ENCODE measurements around the gene CATSPERB.
"Not testable (repeated sequence)": the region's sequence is repeated elsewhere in the genome, so short reads cannot be mapped to it uniquely, and the experiment has no call there.

The CATSPERB gene

DNA sequence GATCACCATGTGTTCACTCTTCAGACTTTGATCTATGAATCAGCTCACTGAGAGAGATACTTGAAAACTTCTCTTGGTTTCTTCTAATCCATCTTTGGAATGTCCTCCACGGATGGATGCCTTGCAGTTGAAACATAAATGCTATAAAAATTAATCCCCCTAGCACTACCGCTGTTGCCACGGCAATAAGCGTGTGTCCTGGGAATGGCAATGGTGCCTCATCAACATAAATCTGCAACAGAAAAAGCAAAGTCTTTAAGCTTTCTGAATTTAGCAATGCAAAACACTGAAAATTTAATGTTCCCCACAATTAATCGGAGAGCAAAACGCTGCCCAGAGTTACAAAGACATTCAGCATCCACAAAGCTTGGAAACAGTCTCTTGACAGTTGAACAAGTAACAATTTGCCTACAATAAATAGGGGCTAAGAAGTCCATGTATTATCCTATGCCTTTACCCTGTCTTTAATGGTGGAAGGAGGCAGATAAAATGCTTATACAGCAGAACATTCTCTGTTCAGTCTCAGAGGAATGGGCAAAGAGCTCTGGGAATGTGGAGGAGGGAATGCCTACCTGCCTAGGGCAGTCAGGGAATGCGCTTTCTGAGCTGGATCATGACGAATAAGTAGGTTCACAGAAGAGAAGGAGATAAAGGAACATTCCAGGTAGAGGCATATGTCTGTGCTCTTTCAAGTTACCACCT lies 150.9 kb downstream of the CATSPERB start:
- no peak for DNase-seq (ENCODE audit: low read depth in 2 of 3, low spot score in 1 of 3)

- DNase-seq (ENCODE audit: low read depth in 2 of 3, low spot score in 1 of 3) = no peak
These were observed 154.2 kb downstream of the CATSPERB start for GRCh38 chr14:91577632-91578233.

GRCh38 chr14:91575469-91576208 lies 156.2 kb downstream of the CATSPERB start:
- DNase-seq (ENCODE audit: low read depth in 2 of 3, low spot score in 1 of 3) = no peak

DNA sequence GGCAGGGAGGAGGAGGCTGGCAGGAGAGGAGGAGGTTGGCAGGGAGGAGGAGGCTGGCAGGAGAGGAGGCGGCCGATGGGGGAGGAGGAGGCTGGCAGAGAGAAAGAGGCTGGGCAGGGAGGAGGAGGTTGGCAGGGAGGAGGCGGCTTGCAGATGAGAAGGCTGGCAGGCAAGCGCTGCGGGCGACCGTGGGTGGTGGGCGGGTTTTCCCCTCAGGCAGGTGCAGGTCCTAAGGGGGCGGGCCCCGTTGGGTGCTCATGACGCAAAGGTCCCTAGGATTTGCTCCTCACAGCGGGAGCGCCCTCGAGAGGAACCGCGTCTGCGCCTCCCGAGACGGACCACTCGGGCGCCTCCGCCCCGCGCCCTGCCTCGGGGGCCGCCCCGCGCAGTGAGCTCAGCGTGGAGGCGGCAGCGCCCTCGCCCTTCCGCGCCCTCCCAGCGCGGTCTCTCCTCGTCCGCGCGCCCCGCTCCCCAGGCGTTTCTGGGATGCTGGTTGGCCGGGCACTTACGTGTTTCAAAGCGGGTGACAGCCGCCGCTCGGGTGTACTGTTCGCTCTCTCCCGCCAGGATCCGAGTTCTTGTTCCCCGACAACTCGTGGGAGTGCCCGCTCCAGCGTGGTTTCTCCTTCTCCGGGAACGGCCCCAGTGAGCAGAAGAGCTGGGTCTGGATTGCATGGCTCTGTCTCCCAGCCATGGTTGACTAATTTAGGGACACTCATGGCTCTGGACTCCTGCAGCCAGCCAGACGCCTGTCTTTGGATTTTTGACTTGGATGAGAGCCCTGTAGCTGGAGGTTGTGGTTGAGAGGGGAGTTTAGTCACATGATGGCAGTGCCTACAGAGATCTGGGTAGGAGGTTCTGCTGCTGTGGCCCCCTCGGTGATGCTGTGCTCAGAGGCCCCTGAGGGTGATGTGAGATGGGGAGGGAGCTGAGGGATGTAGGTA lies 157.7 kb downstream of the CATSPERB start:
- DNase-seq (ENCODE audit: low read depth in 2 of 3, low spot score in 1 of 3) = peak; percentile 80 to 86 (median 86)

GRCh38 chr14:91573528-91573893 lies 158.4 kb downstream of the CATSPERB start:
- no peak for DNase-seq (ENCODE audit: low read depth in 2 of 3, low spot score in 1 of 3)

GRCh38 chr14:91570021-91570420 lies 161.9 kb downstream of the CATSPERB start:
- no peak for DNase-seq (ENCODE audit: low read depth in 2 of 3, low spot score in 1 of 3)

- DNase-seq (ENCODE audit: low read depth in 2 of 3, low spot score in 1 of 3) = no peak
These were observed 162.6 kb downstream of the CATSPERB start for GRCh38 chr14:91569301-91569700.

- DNase-seq (ENCODE audit: low read depth in 2 of 3, low spot score in 1 of 3) = no peak
These were observed 163.3 kb downstream of the CATSPERB start for GRCh38 chr14:91568626-91569025.

- DNase-seq (ENCODE audit: low read depth in 2 of 3, low spot score in 1 of 3) = not testable (repeated sequence)
These were observed 164.1 kb downstream of the CATSPERB start for GRCh38 chr14:91567827-91568226.

GRCh38 chr14:91555531-91555930 lies 176.4 kb downstream of the CATSPERB start:
- DNase-seq (ENCODE audit: low read depth in 2 of 3, low spot score in 1 of 3) = no peak

DNA sequence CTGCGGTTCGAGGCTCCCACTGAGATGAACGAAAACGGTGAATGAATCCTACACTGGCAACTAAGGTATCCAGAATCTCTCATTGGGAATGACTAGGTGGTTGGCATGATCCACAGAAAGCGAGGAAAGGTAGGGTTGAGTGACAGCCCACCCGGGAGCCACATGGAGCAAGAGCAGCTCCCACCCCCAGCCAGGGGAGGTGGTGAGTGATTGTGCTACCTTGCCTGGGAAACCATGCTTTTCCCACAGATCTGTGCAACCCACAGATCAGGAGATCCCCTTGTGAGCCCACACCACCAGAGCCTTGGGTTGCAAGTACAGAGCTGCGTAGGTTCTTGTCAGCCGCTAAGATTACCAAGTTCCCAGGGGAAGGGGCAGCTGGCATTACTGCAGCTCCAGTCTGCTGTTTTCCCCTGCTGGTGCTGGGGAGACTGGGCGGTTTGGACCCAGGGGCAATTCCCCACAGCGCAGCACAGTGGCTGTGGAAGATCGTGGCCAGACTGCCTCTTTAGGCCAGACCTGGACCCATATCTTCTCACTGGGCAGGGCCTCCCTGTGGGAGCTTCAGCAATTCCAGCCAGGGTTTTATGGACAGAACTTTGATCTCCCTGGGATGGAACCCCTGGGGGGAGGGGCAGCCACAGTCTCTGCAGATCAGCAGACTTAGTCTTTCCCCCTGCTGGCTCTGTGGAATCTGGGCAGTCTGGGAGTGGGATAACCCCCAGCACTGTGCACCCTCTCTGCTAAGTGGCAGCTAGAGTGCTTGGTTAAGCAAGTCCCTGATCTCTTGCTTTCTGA lies 177.2 kb downstream of the CATSPERB start:
- DNase-seq (ENCODE audit: low read depth in 2 of 3, low spot score in 1 of 3) = no peak

DNA sequence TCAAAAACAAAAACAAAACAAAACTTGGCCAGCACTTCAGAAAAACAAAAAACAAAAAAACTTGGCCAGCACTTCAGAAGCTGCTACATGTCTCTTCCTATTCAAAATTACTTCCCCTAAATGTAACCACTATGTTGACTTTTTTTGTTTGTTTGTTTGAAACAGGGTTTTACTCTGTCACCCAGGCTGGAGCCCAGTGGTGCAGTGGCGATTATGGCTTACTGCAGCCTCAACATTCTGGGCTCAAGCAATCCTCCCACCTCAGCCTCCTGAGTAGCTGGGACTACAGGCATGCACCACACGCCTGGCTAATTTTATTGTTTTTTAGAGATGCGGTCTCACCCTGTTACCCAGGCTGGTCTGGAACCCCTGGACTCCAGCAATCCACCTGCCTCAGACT lies 183.8 kb downstream of the CATSPERB start:
- DNase-seq (ENCODE audit: low read depth in 2 of 3, low spot score in 1 of 3) = no peak

DNA sequence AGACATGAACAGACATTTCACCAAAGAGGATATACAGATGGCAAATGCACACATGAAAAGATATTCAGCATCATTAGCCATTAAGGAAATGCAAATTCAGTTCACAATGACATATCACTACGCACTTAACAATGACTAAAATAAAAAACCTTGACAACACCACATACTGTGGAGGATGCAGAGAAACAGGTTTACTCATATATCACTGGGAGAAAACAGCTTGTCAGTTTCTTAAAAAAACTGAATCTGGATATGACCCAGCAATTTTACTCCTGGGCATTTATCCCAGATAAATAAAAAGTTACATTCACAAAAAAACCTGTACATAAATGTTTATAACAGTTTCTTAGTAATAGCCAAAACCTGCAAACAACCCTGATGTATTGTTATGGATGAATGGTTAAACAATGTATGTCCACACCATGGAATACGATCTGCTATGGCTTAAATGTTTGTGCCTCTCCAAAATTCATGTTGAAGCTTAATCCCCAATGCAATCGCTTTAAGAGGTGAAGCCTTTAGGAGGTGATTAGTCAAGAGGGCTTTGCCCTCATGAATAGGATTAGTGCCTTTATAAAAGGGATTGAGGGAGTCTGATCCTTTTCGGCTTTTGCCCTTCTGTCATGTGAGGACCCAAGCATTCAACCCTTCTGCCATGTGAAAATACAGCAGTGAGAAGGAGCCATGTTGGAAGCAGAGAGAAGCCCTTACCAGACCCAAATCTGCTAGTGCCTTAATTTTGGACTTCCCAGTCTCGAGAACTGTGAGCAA lies 185.8 kb downstream of the CATSPERB start:
- no peak for DNase-seq (ENCODE audit: low read depth in 2 of 3, low spot score in 1 of 3)

DNA sequence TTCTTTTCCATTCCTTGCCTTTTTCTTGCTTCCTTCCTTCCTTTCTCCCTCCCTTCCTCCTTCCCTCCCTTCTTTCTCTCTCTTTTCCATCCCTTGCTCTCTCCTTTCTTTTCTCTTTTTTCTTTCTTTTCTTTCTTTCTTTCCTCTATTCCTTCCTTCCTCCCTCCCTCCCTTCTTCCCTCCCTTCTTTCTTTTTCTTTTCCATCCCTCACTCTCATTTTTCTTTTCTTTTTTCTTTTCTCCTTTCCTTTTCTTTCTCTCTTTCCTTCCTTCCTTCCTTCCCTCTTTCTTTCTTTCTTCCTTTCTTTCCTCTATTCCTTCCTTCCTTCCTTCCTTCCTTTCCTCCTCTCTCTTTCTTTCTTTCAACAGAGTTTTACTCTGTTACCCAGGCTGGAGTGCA lies 186.7 kb downstream of the CATSPERB start:
- DNase-seq (ENCODE audit: low read depth in 2 of 3, low spot score in 1 of 3) = no peak

DNA sequence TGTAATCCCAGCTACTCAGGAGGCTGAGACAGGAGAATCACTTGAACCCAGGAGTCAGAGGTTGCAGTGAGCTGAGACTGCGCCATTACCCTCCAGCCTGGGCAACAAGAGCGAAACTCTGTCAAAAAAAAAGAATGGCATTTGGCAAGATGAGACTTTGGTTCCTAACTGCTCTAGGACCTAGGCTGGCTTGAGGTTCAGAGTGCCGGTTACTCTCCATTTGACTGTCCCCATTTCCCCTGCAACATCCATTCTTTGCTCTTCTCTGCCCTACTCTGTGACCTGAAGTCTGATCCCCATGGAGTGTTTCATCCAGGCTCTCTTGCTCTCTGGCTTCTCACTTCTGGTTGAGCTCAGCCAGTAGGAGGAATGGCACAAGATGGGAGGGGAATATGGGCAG lies 195.6 kb downstream of the CATSPERB start:
- no peak for DNase-seq (ENCODE audit: low read depth in 2 of 3, low spot score in 1 of 3)

- DNase-seq (ENCODE audit: low read depth in 2 of 3, low spot score in 1 of 3) = not testable (repeated sequence)
These were observed 197.8 kb downstream of the CATSPERB start for GRCh38 chr14:91534059-91534458.

DNA sequence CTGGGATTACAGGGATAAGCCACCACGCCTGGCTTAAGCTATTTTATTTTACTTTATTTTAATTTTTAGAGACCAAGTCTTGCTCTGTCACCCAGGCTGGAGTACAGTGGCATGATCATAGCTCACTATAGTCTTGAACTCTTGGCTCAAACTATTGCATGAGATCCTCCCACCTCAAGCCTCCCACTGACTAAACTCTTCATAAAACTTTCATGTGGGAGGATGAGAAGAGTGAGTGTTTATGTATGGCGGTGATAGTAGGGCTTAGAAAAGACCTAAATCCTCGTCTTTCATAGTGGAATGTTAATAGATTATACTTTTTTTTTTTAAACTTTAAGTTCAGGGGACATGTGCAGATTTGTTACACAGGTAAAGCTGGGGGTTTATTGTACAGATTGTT lies 198.3 kb downstream of the CATSPERB start:
- no peak for DNase-seq (ENCODE audit: low read depth in 2 of 3, low spot score in 1 of 3)

Data from stimulated activated CD4-positive, alpha-beta T cell treated with anti-CD3 and anti-CD28 coated beads, Interleukin-12 subunit alpha, Interleukin-12 subunit beta, amount 100 ng/mL, for 48 hours (primary cell).